ENCODE data around the gene CNTNAP2. TPM values are rescaled to one million over a fixed set of nuclear protein-coding genes. Genes with fewer than 3 reads are reported as not detected.

CNTNAP2 gene
- polyA plus RNA-seq, 4 donors: 0.54 to 10.1 (median 2.6) TPM

GRCh38 chr7:148210804-148211325 is 2094.3 kb downstream of the CNTNAP2 start:
- no peak overlapping the region for H3K4me3 ChIP-seq (ENCODE audit: low read depth in 1 of 3, low read length in 3 of 3)
- 67 to 80% (median 79%) methylated on average over 3 of the region's 3 CpGs for WGBS, 3 donors
- DNase-seq (peak; percentile 1 to 43), FAIRE-seq (no peak)
- H3K4me1 ChIP-seq (ENCODE audit: control insufficient read depth in 3 of 3, insufficient read depth in 2 of 3, low read depth in 1 of 3, low read length in 2 of 3): peaks cover 4 to 22% (median 5%) of the 10 kb centered on the region in 3 donors
- H3K36me3 ChIP-seq (ENCODE audit: control insufficient read depth in 3 of 3, insufficient read depth in 2 of 3, low read depth in 1 of 3, low read length in 3 of 3): no peaks in the 10 kb centered on the region
- H3K27ac ChIP-seq (ENCODE audit: low read depth in 1 of 3, low read length in 2 of 3): peak overlapping the region in 1 of 3 donors; percentile 26
- H3K9me3 ChIP-seq (ENCODE audit: control insufficient read depth in 2 of 2, insufficient read depth in 1 of 2, low read depth in 1 of 2, low read length in 1 of 2): no peaks in the 10 kb centered on the region
- H3K27me3 ChIP-seq (ENCODE audit: control insufficient read depth in 3 of 3, insufficient read depth in 3 of 3, low read length in 3 of 3): no peaks in the 10 kb centered on the region

- DNase-seq: no peak
- Histone ChIP-seq H3K27ac (ENCODE audit: low read depth in 1 of 3, low read length in 2 of 3) (no peak overlapping the region), H3K9me3 (ENCODE audit: control insufficient read depth in 2 of 2, insufficient read depth in 1 of 2, low read depth in 1 of 2, low read length in 1 of 2) (peaks cover 0 to 1% of the 10 kb centered on the region in 2 donors), H3K4me3 (ENCODE audit: low read depth in 1 of 3, low read length in 3 of 3) (no peak overlapping the region), H3K27me3 (ENCODE audit: control insufficient read depth in 3 of 3, insufficient read depth in 3 of 3, low read length in 3 of 3) (no peaks in the 10 kb centered on the region), H3K36me3 (ENCODE audit: control insufficient read depth in 3 of 3, insufficient read depth in 2 of 3, low read depth in 1 of 3, low read length in 3 of 3) (no peaks in the 10 kb centered on the region), H3K4me1 (ENCODE audit: control insufficient read depth in 3 of 3, insufficient read depth in 2 of 3, low read depth in 1 of 3, low read length in 2 of 3) (peaks cover 4 to 22% (median 5%) of the 10 kb centered on the region in 3 donors)
- no peak for FAIRE-seq
Measured at GRCh38 chr7:148211740-148212151, 2095.1 kb downstream of the CNTNAP2 start.

- Histone ChIP-seq H3K4me1 (ENCODE audit: control insufficient read depth in 3 of 3, insufficient read depth in 2 of 3, low read depth in 1 of 3, low read length in 2 of 3) (peaks cover 4 to 22% (median 5%) of the 10 kb centered on the region in 3 donors), H3K27ac (ENCODE audit: low read depth in 1 of 3, low read length in 2 of 3) (no peak overlapping the region), H3K4me3 (ENCODE audit: low read depth in 1 of 3, low read length in 3 of 3) (no peak overlapping the region), H3K36me3 (ENCODE audit: control insufficient read depth in 3 of 3, insufficient read depth in 2 of 3, low read depth in 1 of 3, low read length in 3 of 3) (no peaks in the 10 kb centered on the region), H3K27me3 (ENCODE audit: control insufficient read depth in 3 of 3, insufficient read depth in 3 of 3, low read length in 3 of 3) (no peaks in the 10 kb centered on the region), H3K9me3 (ENCODE audit: control insufficient read depth in 2 of 2, insufficient read depth in 1 of 2, low read depth in 1 of 2, low read length in 1 of 2) (peaks cover 0 to 5% of the 10 kb centered on the region in 2 donors)
- DNase-seq (no peak), FAIRE-seq (no peak)
- 85 to 94% (median 88%) methylated on average over 3 of the region's 3 CpGs for WGBS, 3 donors
Measured at GRCh38 chr7:148212731-148213130, 2096.1 kb downstream of the CNTNAP2 start.

- Histone ChIP-seq H3K4me3 (ENCODE audit: low read depth in 1 of 3, low read length in 3 of 3) (no peak overlapping the region), H3K36me3 (ENCODE audit: control insufficient read depth in 3 of 3, insufficient read depth in 2 of 3, low read depth in 1 of 3, low read length in 3 of 3) (no peaks in the 10 kb centered on the region), H3K9me3 (ENCODE audit: control insufficient read depth in 2 of 2, insufficient read depth in 1 of 2, low read depth in 1 of 2, low read length in 1 of 2) (peaks cover 0 to 5% of the 10 kb centered on the region in 2 donors), H3K27ac (ENCODE audit: low read depth in 1 of 3, low read length in 2 of 3) (no peak overlapping the region), H3K4me1 (ENCODE audit: control insufficient read depth in 3 of 3, insufficient read depth in 2 of 3, low read depth in 1 of 3, low read length in 2 of 3) (peaks cover 4 to 22% (median 5%) of the 10 kb centered on the region in 3 donors), H3K27me3 (ENCODE audit: control insufficient read depth in 3 of 3, insufficient read depth in 3 of 3, low read length in 3 of 3) (no peaks in the 10 kb centered on the region)
- WGBS, 3 donors: 73 to 88% (median 76%) methylated on average over 4 of the region's 4 CpGs
- FAIRE-seq (no peak), DNase-seq (no peak)
Measured at GRCh38 chr7:148214101-148214500, 2097.5 kb downstream of the CNTNAP2 start.

GRCh38 chr7:148218603-148219002 is 2102.0 kb downstream of the CNTNAP2 start:
- H3K4me3 ChIP-seq (ENCODE audit: low read depth in 1 of 3, low read length in 3 of 3): no peak overlapping the region
- DNase-seq (no peak), FAIRE-seq (no peak)
- no peaks in the 10 kb centered on the region for H3K27me3 ChIP-seq (ENCODE audit: control insufficient read depth in 3 of 3, insufficient read depth in 3 of 3, low read length in 3 of 3)
- no peaks in the 10 kb centered on the region for H3K4me1 ChIP-seq (ENCODE audit: control insufficient read depth in 3 of 3, insufficient read depth in 2 of 3, low read depth in 1 of 3, low read length in 2 of 3)
- H3K9me3 ChIP-seq (ENCODE audit: control insufficient read depth in 2 of 2, insufficient read depth in 1 of 2, low read depth in 1 of 2, low read length in 1 of 2): peaks cover 0 to 5% of the 10 kb centered on the region in 2 donors
- H3K27ac ChIP-seq (ENCODE audit: low read depth in 1 of 3, low read length in 2 of 3): no peak overlapping the region
- H3K36me3 ChIP-seq (ENCODE audit: control insufficient read depth in 3 of 3, insufficient read depth in 2 of 3, low read depth in 1 of 3, low read length in 3 of 3): no peaks in the 10 kb centered on the region
- 80 to 92% (median 86%) methylated on average over 4 of the region's 4 CpGs for WGBS, 3 donors

GRCh38 chr7:148222721-148223120 is 2106.1 kb downstream of the CNTNAP2 start:
- DNase-seq (no peak), FAIRE-seq (no peak)
- no peaks in the 10 kb centered on the region for H3K4me1 ChIP-seq (ENCODE audit: control insufficient read depth in 3 of 3, insufficient read depth in 2 of 3, low read depth in 1 of 3, low read length in 2 of 3)
- no peaks in the 10 kb centered on the region for H3K27me3 ChIP-seq (ENCODE audit: control insufficient read depth in 3 of 3, insufficient read depth in 3 of 3, low read length in 3 of 3)
- no peak overlapping the region for H3K27ac ChIP-seq (ENCODE audit: low read depth in 1 of 3, low read length in 2 of 3)
- WGBS, 3 donors: 54 to 59% (median 57%) methylated on average over 5 of the region's 5 CpGs
- peaks cover 0 to 4% of the 10 kb centered on the region in 2 donors for H3K9me3 ChIP-seq (ENCODE audit: control insufficient read depth in 2 of 2, insufficient read depth in 1 of 2, low read depth in 1 of 2, low read length in 1 of 2)
- no peaks in the 10 kb centered on the region for H3K36me3 ChIP-seq (ENCODE audit: control insufficient read depth in 3 of 3, insufficient read depth in 2 of 3, low read depth in 1 of 3, low read length in 3 of 3)
- no peak overlapping the region for H3K4me3 ChIP-seq (ENCODE audit: low read depth in 1 of 3, low read length in 3 of 3)

GRCh38 chr7:148223160-148223559 is 2106.6 kb downstream of the CNTNAP2 start:
- H3K27me3 ChIP-seq (ENCODE audit: control insufficient read depth in 3 of 3, insufficient read depth in 3 of 3, low read length in 3 of 3): no peaks in the 10 kb centered on the region
- no peak for DNase-seq
- no peak overlapping the region for H3K27ac ChIP-seq (ENCODE audit: low read depth in 1 of 3, low read length in 2 of 3)
- FAIRE-seq: no peak
- no peak overlapping the region for H3K4me3 ChIP-seq (ENCODE audit: low read depth in 1 of 3, low read length in 3 of 3)
- 73 to 84% (median 73%) methylated on average over 1 of the region's 1 CpG for WGBS, 3 donors
- H3K36me3 ChIP-seq (ENCODE audit: control insufficient read depth in 3 of 3, insufficient read depth in 2 of 3, low read depth in 1 of 3, low read length in 3 of 3): no peaks in the 10 kb centered on the region
- H3K4me1 ChIP-seq (ENCODE audit: control insufficient read depth in 3 of 3, insufficient read depth in 2 of 3, low read depth in 1 of 3, low read length in 2 of 3): no peaks in the 10 kb centered on the region
- H3K9me3 ChIP-seq (ENCODE audit: control insufficient read depth in 2 of 2, insufficient read depth in 1 of 2, low read depth in 1 of 2, low read length in 1 of 2): peaks cover 0 to 4% of the 10 kb centered on the region in 2 donors

GRCh38 chr7:148223738-148224137 is 2107.1 kb downstream of the CNTNAP2 start:
- WGBS, 3 donors: 78 to 89% (median 87%) methylated on average over 3 of the region's 3 CpGs
- Histone ChIP-seq H3K36me3 (ENCODE audit: control insufficient read depth in 3 of 3, insufficient read depth in 2 of 3, low read depth in 1 of 3, low read length in 3 of 3) (no peaks in the 10 kb centered on the region), H3K9me3 (ENCODE audit: control insufficient read depth in 2 of 2, insufficient read depth in 1 of 2, low read depth in 1 of 2, low read length in 1 of 2) (peaks cover 0 to 4% of the 10 kb centered on the region in 2 donors), H3K4me1 (ENCODE audit: control insufficient read depth in 3 of 3, insufficient read depth in 2 of 3, low read depth in 1 of 3, low read length in 2 of 3) (no peaks in the 10 kb centered on the region), H3K27me3 (ENCODE audit: control insufficient read depth in 3 of 3, insufficient read depth in 3 of 3, low read length in 3 of 3) (no peaks in the 10 kb centered on the region), H3K27ac (ENCODE audit: low read depth in 1 of 3, low read length in 2 of 3) (no peak overlapping the region), H3K4me3 (ENCODE audit: low read depth in 1 of 3, low read length in 3 of 3) (no peak overlapping the region)
- FAIRE-seq (no peak), DNase-seq (no peak)

- Histone ChIP-seq H3K9me3 (ENCODE audit: control insufficient read depth in 2 of 2, insufficient read depth in 1 of 2, low read depth in 1 of 2, low read length in 1 of 2) (no peaks in the 10 kb centered on the region), H3K27ac (ENCODE audit: low read depth in 1 of 3, low read length in 2 of 3) (no peak overlapping the region), H3K27me3 (ENCODE audit: control insufficient read depth in 3 of 3, insufficient read depth in 3 of 3, low read length in 3 of 3) (no peaks in the 10 kb centered on the region), H3K36me3 (ENCODE audit: control insufficient read depth in 3 of 3, insufficient read depth in 2 of 3, low read depth in 1 of 3, low read length in 3 of 3) (no peaks in the 10 kb centered on the region), H3K4me1 (ENCODE audit: control insufficient read depth in 3 of 3, insufficient read depth in 2 of 3, low read depth in 1 of 3, low read length in 2 of 3) (no peaks in the 10 kb centered on the region), H3K4me3 (ENCODE audit: low read depth in 1 of 3, low read length in 3 of 3) (no peak overlapping the region)
- DNase-seq (no peak), FAIRE-seq (no peak)
- WGBS, 3 donors: 70 to 85% (median 80%) methylated on average over 3 of the region's 3 CpGs
Measured at GRCh38 chr7:148230296-148230695, 2113.7 kb downstream of the CNTNAP2 start.

Data from small intestine (tissue), 7 donors.